Prostate gland (tissue), 2 donors: ENCODE results near the gene DPP9.
A peak's percentile ranks its signal among the peaks of the same experiment; 100 is the strongest.

Source experiments
- CTCF ChIP-seq, 4 experiments: fragments of 200-600 bp in 2 of 4; fragments of 450-650 bp in 2 of 4; sonication (generic) in 2 of 4; IDR thresholded peaks; 1 replicate in 3 of 4; 2 replicates in 1 of 4; pipeline ENCODE4 v1.5.1; 2016 to 2019; ENCODE audit warnings: antibody characterized with exemption in 4 of 4, mild to moderate bottlenecking in 2 of 4, moderate library complexity in 2 of 4
- POLR2AphosphoS5 ChIP-seq: sonication (generic); formaldehyde crosslinking; IDR thresholded peaks from one replicate; pipeline ENCODE4 v1.6.1; 2017; ENCODE audit warnings: antibody characterized with exemption

GRCh38 chr19:4723595-4724514, at the start of gene DPP9:
- TF ChIP-seq CTCF (IDR thresholded peaks at IDR 0.05), result peak; percentile 27 to 84 (median 48)
- TF ChIP-seq POLR2AphosphoS5, result peak; percentile 99
